C4-2B (cell line): ENCODE measurements around the gene LCN2.
A peak's percentile ranks its signal among the peaks of the same experiment; 100 is the strongest.

ENCODE experiments used
- H3K27ac ChIP-seq: fragments of 450-650 bp; 2 replicates; pipeline ENCODE4 v1.5.1; 2017
- CTCF ChIP-seq: fragments of 450-650 bp; conservative IDR thresholded peaks from 2 replicates; pipeline ENCODE4 v1.5.1; 2017; ENCODE audit warnings: mild to moderate bottlenecking
- ZFX ChIP-seq: fragments of 450-650 bp; IDR thresholded peaks from 2 replicates; pipeline ENCODE4 v1.6.1; 2017

Gene LCN2

GRCh38 chr9:128185979-128186965 lies 37.0 kb downstream of the LCN2 start:
- TF ChIP-seq ZFX, result no peak
- TF ChIP-seq CTCF, result no peak
- no peak overlapping the region for H3K27ac ChIP-seq

- H3K27ac ChIP-seq, result no peak overlapping the region
- no peak for TF ChIP-seq CTCF
- no peak for TF ChIP-seq ZFX
These were observed 38.1 kb downstream of the LCN2 start for GRCh38 chr9:128187361-128187760.

- no peak overlapping the region for H3K27ac ChIP-seq
- TF ChIP-seq ZFX (no peak), CTCF (no peak)
These were observed 39.0 kb downstream of the LCN2 start for GRCh38 chr9:128188209-128188608.

GRCh38 chr9:128190013-128190412 lies 40.8 kb downstream of the LCN2 start:
- no peak for TF ChIP-seq CTCF
- TF ChIP-seq ZFX, result no peak
- no peak overlapping the region for H3K27ac ChIP-seq

GRCh38 chr9:128190516-128191405 lies 41.5 kb downstream of the LCN2 start:
- H3K27ac ChIP-seq, result peak overlapping the region; percentile 90
- no peak for TF ChIP-seq ZFX
- no peak for TF ChIP-seq CTCF

GRCh38 chr9:128191406-128192046 lies 42.3 kb downstream of the LCN2 start, which contains the start of gene CIZ1:
Gene CIZ1 (minus strand): TSS chr9:128191572. CDS start chr9:128190857, 715 bp downstream.
- peak; percentile 99 for TF ChIP-seq CTCF
- peak; percentile 99 for TF ChIP-seq ZFX
- H3K27ac ChIP-seq, result peak within 1 kb of the TSS; percentile 90
